Germinal center (tissue), 1 donor: ENCODE measurements around the gene CSMD2.

ENCODE experiments used
- DNase-seq: peaks from one replicate; pipeline ENCODE4 v3.0.0; 2012; ENCODE audit warnings: mixed read lengths, low spot score

The CSMD2 gene

GRCh38 chr1:33714421-33714820 is 450.6 kb downstream of the CSMD2 start:
- no peak for DNase-seq

- DNase-seq: no peak
Observed at GRCh38 chr1:33713058-33713877, 451.8 kb downstream of the CSMD2 start.

DNA sequence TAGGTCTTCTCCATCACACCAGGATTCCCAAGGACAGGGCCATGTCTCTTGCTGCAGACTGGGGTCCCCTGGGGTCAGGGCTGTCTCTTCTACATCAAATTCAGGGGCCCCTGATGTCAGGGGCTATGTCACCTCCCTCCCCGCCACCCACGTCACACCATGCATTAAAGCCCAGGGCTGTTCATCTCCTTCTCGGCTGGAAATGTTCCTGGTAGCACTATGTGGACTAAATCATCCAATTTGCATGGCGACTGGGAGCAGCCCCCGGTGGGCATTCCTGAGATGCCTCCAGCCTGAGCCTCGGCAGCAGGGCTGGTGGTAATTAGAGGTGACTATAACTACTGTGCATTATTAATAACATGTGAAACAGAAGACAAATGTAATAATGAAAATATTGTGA is 452.8 kb downstream of the CSMD2 start:
- no peak for DNase-seq

DNA sequence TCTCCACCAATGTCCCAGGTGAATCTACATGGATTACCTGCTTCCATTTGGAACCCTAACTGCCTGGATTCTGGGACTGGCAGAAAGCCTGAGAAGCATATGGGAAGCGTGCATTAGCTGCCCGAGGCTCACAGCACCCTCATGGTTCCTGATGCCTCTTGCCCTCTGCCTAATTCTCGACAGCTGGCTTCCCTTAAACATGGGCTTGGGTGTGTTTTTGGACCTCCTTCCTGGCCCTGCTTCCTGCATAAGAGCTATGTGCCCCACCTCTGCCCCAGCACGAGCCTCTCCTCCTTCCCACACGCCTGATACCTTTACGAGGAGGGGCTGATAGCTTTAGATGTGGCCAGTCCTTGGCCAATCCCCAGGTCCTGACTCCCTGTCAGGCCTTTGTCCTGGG is 453.5 kb downstream of the CSMD2 start:
- no peak for DNase-seq

DNA sequence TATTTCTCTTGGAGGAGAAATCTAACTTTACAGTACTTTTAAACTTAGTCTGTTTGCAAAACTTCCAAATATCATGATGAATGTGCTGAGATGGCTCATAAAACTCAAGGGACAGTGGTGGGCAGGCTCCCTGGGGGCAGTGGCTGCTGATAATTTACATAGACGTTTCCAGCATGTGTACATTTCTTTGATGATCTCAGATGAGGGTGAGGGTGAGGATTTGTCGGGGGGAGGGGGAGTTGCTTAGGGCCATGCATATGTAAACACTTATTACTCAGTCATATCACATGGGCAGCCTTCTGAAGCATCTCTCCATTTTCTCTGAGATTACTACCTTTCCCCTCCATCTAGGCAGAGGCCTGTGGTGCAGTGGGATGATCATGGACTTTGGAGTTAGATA is 454.1 kb downstream of the CSMD2 start:
- DNase-seq: no peak

DNA sequence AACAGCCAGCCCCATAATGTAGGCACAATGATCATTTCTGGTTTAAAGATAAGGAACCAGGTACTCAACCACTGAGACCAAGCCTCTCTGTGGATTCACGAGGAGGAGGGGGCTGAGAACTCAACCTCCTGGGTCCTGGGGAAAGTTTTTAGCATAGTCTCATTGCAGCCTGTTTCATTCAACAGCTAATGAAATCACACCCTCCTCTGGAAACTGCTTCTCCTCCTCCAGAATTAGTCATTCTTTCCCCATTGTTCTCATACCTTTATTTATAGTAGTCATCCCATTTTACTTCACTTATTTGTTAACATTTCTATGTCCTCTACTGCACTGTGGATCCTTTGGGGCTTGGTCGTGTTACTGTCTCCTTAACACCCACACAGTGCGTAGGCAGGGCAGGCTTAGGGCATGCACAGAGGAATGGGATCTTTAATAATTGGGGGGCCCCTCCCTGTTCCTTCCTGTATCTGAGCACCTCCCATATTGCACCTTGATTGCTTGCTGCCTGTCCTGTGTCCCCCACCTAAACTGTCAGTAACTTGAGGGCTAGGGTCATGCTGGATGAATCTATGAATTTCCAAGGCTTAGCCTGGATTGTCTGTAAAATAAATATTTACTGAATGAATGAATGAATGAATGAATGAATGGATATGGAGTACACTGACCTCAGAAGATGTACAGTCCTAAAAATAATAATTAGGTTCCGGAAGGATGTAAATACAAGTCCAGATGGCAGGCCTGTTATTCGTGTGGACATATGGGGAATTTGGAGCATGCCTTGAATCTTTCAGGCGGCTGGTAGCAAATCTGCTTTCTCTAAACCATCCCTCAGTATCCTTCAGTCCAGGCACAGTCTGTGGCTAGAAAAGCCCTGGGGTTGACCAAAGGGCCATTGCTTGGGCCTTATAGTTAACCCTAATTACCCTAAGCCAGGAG is 455.0 kb downstream of the CSMD2 start:
- DNase-seq: no peak

- DNase-seq: no peak
Observed at GRCh38 chr1:33709174-33709782, 455.8 kb downstream of the CSMD2 start.

DNA sequence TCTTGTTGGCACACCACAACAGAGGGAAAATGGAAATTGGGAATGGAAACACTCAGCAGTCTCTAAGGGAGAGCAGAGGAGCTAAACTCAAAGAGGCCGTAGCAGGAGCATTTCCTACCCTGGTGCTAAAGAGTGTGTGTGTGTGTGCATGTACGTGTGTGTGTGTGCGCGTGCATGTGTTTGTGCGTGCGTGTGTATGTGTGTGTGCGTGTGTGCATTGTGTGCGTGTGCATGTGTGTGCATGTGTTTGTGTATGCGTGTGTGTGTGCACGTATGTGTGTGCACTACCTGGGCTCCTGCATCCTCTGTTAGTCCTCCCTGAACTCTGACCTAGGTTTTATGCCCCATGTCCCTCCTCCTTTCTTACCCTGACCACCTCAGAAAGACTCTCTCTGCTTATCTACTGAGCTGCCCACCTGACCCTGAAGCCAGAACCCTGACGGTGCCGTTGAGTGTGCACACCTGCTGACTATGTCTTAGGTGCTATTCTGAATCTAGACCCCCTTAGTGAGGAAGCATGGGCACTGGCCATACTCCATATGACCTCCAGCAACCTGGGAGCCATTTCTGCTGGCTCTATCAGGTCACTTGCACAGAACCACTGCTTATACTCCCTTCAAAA is 458.3 kb downstream of the CSMD2 start:
- DNase-seq: no peak

DNA sequence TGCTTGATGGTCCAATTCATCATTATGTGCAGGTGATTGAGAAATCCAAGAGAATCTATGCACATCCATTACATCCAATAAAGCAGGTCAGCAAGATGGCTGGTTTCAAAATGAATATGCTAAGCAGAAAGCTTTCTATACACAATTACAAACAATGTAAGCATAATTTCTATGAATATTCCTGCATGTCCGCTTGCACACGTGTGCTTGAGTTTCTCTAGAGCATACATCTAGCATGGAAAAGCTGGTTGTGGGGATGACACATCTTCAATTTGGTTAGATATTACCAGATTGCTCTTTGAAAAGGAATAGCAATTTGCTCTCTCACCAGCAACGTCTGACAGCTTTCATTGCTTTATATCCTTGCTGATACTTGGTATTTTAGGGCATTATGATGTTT is 461.6 kb downstream of the CSMD2 start:
- no peak for DNase-seq

GRCh38 chr1:33698361-33699035 is 466.5 kb downstream of the CSMD2 start:
- DNase-seq: peak; percentile 10

GRCh38 chr1:33697816-33698215 is 467.2 kb downstream of the CSMD2 start:
- no peak for DNase-seq

DNA sequence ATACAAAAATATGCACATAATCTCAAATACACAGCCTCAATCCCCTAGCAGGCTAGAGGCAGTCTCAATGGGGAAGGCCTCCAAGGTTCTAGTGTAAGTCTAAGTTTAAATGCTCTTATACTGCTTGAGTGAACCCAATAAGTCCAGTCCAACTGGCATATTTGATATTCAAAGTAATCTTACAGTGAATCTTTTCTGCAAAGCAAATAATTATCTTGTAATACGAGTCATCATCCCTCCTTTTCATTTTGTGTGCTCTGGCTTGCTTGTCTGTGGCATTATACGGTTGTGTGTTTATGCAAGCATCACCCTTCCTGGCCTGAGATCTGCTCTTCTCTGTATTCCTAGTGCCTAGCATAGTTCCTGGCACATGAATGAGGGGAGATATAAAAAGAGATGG is 468.1 kb downstream of the CSMD2 start:
- DNase-seq: no peak

- DNase-seq: no peak
Observed at GRCh38 chr1:33696311-33696710, 468.7 kb downstream of the CSMD2 start.

GRCh38 chr1:33692206-33693188 is 472.5 kb downstream of the CSMD2 start:
- no peak for DNase-seq

- no peak for DNase-seq
Observed at GRCh38 chr1:33687000-33687399, 478.0 kb downstream of the CSMD2 start.

DNA sequence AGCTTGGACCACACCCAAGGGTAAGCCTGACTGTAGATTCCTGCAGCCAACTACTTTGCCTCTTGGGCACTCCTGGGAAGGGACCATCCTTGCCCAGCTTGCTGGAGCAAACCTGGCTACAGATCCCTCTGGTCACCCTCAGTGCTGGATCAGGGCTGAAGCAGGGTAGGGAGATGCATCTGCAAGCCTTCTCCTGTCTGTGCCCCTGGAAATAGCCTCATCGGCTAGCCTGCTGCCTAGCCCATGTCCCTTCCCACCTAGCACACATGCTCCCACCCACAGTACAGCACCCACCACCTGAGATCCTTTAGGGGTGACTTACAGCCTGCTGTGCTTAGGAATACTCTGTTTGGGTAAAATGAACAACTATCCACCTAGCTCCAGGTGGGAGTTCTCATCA is 478.5 kb downstream of the CSMD2 start:
- no peak for DNase-seq

GRCh38 chr1:33685256-33685655 is 479.8 kb downstream of the CSMD2 start:
- DNase-seq: no peak

DNA sequence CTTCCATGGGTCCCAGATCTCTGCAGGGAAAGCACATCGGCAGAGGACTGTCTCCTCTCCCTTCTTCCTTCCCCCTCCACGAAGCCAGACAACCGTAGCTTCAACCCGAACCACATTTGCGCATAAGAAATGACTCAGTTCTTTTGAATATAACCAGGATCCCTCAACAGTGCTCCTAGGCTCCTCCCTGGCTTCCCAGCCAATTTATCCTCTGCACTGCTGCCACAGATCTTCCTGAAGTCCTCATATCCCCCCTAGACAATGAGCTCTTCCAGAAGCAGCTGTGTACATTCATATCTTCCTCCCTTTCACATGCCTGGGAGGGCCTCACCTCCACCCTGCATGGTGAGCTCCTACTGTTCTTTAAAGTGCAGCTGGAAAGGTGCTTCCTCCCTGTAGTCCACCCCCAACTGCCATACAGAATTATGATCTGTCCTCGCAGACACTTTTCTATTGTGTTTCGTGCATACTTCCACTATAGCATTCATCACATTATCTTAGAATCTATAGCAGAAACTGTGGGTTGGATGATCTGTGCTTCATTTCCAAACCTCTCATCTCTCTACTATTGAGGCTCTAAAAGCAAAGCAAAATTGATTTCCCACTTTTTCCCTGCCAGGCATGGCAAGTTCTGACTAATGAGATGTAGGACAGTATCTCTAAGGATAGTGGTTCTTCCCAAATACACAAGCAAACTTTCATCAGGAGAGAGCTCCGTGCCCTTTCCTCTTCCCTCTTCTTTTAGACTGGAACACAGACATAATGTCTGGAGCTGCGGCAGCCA is 480.4 kb downstream of the CSMD2 start:
- no peak for DNase-seq

DNA sequence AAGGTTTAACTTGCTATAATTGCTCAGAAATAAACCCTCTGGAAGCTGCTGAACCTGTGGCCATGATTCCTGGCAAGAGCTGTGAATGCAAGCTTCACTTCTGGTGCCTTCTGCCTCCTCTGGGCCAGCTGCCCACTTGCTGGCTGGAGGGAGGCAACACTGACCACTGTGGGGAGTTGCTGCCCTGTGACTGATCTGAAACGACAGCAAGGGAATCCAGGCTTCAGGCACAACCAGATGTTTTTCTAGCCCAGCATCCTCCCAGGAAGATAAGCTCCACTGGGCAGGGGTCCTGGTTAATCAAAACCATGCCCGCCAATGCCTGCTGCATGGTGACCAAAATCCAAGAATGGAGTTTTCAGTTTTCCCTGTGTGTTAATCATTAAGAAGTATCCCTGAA is 481.1 kb downstream of the CSMD2 start:
- no peak for DNase-seq

DNA sequence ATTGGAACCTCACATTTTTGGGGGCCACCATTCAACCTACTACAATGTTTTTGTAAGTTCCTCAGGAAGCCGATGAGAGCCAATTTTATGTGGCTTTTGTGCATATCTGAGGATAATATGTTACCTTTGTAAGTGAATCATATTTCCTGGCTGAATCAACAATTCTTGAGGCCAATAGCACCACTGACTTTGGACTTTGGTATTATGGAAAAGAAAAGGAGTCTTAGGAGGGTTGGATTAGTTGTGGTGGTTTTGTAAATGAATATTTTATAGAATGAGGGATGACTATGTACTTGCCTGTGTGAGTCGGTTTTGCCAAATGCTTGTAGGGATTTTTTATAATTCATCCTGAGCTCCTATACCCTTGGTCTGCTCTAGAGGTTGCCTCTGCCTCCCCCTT is 482.7 kb downstream of the CSMD2 start:
- DNase-seq: no peak
